Measurements from ENCODE around the gene WDSUB1.

WDSUB1 gene

GRCh38 chr2:159192371-159192918, 94.1 kb downstream of the WDSUB1 start:
- peak; percentile 42 to 45 for DNase-seq

GRCh38 chr2:159188449-159188848, 98.1 kb downstream of the WDSUB1 start:
- DNase-seq, result no peak

GRCh38 chr2:159187106-159187505, 99.4 kb downstream of the WDSUB1 start:
- no peak for DNase-seq

- no peak for DNase-seq
Observed at GRCh38 chr2:159186462-159186861, 100.0 kb downstream of the WDSUB1 start.

Data from inflammatory macrophage treated with lipopolysaccharide for 1 hour (primary cell).